Right hindlimb (tissue), 1 donor: ENCODE results near the gene PTPRD.

Experiments
- DNase-seq: peaks from one replicate; pipeline ENCODE4 v3.0.0-alpha.2; 2018

PTPRD gene

GRCh38 chr9:10612641-10613398 lies at the start of gene PTPRD:
Gene PTPRD, minus strand, starts transcription at chr9:10613002.
- DNase-seq: peak; percentile 47

DNA sequence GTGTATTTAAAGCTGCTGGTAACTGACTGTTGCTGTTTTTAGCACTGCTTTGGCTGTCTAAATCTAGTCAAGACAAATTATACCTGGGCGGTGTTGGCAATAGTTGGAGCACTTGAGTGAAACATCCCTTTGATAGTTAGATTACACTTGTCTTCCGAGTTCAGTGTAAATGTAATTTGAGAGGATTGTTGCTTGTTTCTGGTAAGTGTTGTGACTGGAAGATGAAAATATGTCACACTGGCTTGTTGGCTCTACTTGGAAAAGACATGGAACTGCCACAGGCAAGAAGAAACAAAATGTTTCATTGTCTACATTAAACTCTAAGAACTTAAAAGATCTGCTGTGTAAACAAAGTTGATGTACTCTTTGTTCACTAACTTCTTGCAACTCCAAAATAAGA lies 49.2 kb upstream of the PTPRD start:
- DNase-seq: no peak

- DNase-seq: no peak
Measured at GRCh38 chr9:10661376-10661775, 48.6 kb upstream of the PTPRD start.

DNA sequence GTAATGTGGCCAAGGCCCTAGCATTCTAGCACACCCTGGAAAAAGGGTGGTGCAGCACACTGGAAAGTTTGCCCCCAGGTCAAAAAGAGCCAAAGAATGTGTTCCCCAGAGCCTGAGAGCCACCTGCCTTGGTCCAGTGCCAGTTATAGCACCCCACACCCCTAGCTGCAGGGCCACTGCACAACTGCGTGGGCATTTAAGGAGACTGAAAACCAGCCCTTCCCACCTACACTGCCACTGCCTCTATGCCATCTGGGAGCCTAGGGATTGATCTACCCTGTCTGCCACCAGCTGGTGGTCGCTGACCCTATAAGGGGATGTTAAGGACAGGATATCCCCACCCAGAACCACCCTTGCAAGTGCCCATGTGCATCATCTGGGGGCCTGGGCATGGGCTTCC lies 38.2 kb upstream of the PTPRD start:
- no peak for DNase-seq

DNA sequence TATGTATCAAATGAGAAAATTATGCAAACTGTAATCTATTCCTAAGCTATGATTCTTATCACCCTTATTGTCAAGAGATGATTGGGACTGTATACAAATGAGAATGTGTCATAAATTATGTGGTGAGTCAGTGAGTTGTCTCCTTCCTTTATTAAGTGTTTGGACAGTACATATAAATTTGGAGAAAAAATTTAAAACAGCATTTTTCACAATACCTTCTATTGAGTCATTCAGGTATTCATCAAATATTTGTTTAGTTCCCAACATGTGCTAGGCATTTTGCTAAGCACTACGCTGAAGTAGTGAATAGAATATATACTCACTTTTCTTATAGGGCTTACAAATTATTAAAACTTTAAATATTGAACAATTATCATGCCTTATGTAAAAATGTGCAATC lies 36.3 kb upstream of the PTPRD start:
- DNase-seq: no peak

DNA sequence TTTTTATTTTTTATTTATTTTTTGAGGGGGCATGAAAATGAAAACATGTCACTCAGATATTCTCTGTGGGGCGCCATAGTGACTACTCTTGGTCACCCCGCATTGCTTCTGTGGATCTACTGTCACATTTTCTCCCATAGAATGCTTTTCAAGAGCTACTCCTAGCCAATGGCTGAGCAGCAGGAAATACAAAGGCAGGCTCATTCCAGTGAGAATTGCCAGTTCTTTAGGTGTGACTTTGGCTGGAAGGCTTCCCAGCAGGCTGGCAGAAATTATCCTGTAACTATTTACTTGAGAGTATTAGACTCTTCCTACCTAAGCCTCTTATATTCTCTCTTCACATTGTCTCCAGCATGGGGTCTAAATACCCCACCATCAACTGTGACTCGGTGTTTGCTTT lies 21.0 kb upstream of the PTPRD start:
- no peak for DNase-seq

GRCh38 chr9:10614196-10614800 lies 1.5 kb upstream of the PTPRD start:
- DNase-seq: no peak

- DNase-seq: no peak
Measured at GRCh38 chr9:10613419-10613818, 617 bp upstream of the PTPRD start.

DNA sequence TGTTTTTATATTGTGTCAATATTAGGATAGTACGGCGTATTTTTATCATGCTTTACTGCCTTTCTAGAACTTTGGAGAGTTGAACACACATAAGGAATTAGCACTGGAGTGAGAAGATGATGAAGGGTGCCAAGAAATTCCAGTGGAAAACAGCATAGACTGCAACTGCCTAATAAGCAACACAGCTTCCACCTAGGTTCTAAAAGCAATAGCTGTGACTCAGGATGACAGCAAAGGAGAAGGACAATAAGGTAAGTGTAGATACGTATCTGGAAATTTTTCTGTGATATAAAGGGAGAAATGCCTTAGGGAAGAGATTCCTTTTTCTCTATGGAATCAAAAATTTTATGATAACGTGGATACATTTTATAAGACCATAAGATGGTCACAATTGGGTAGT lies 7.4 kb downstream of the PTPRD start:
- no peak for DNase-seq

DNA sequence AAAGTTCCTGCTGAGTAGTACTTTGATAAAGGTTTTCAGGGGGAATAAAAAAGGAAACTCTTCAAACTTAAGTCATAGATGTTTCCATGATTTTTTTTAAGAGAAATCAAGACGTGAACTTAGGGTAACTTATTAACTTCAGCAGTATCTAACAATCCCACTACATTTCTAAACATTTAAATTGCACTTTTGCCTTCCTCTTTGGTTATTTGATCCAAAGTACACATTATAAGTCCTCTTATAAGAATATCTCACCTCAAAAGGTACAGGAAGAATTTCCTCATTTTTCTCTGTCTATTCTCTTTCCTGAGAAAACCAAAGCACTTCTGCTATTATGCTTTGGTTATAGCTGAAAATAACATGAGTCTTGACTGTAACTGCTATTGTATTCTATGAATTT lies 7.9 kb downstream of the PTPRD start:
- DNase-seq: no peak

DNA sequence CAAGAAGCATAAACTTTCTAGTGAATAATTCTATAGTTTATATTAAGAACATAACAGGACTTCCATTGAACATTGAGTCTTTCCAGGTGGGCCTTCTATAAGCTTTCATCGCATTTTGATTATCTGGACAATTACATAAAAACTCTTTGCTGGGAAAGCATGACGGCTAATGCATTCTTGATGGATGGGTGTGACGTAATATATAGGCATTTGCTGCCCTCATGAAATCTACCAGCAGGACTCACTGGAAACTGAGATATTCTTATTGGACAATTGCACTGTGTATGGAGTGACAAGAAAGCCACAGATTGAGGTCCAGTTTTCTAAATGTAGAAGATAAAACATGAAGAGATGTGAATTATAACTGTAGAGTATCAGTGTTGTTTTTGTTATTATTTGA lies 15.0 kb downstream of the PTPRD start:
- DNase-seq: no peak

- DNase-seq: no peak
Measured at GRCh38 chr9:10594482-10594881, 18.3 kb downstream of the PTPRD start.

- DNase-seq: no peak
Measured at GRCh38 chr9:10586407-10586806, 26.4 kb downstream of the PTPRD start.

GRCh38 chr9:10571699-10572098 lies 41.1 kb downstream of the PTPRD start:
- no peak for DNase-seq

GRCh38 chr9:10566848-10567247 lies 46.0 kb downstream of the PTPRD start:
- no peak for DNase-seq

GRCh38 chr9:10562581-10563343 lies 50.0 kb downstream of the PTPRD start:
- DNase-seq: no peak

DNA sequence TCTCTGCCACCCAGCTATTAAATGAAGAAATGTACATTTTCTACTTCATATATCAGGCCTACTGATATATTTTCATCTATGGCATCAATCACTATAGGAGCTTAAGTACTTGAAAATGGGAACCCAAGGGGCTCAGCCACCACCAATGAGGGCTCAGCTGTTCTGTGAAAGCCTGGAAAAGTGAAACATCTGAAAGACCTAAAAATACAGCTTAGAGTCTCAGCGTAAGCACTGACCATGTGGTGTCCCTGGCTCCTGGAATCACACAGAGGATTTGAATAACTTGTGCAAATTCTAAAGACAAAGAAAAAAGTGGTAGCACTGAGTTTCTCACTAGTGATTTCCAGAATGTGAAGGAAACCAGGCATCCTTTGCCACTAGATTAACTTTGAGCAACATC lies 64.5 kb downstream of the PTPRD start:
- DNase-seq: no peak

- DNase-seq: no peak
Measured at GRCh38 chr9:10538073-10538472, 74.7 kb downstream of the PTPRD start.

DNA sequence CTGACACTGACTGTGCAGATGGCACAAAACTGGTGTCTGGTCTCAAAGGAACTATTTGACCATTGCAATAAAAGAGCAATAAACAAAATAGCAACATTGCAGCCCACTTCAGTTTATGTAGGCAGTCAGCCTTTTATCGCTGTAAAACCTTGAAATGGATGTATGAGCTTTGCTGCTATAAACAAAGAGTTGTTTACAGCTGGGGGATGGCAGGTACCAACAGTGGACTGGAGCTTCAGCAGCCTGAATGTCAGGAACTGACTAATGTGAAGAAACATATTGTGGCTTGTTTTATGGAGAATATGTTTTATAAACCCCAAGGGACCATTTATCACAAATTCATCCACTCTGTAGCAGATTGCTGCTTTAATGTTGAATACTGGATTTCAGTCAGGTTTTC lies 78.0 kb downstream of the PTPRD start:
- DNase-seq: no peak

GRCh38 chr9:10525972-10526371 lies 86.8 kb downstream of the PTPRD start:
- DNase-seq: no peak

DNA sequence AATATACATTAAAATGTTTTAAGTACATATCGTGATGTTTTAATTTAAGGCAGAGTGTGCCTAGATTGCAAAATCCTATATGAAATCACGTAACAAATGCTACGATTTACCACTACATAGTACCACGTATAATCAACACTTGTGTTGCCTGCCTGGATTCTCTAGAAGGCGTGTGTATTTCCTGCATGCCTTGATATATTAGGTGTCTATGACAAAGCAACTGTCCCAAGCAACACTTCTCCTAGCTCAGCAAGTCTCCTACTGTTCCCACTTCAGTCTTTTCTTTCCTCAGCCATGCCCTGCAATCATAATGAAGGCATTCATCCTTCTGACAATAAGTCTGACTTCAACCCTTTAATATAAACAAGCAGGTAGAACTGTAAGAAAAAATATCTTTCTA lies 89.6 kb downstream of the PTPRD start:
- no peak for DNase-seq

DNA sequence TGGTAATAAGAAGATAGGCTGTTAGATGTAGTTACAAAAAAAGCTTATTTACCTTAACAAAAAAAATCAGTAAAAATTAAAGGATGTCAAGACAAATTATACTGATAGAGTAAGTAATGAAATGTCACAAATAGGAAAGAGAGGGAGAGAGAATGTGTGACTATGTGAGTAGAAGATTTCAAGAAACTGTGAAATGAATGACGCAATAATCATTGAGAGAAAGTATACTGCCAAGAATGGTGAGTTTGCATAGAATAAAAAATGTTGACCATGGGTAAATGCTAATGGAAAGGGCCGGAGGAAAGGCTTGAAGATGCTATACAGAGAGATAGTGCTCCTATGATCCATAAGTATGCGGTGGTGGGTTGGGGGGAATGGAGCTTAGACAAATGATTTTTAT lies 100.7 kb downstream of the PTPRD start:
- DNase-seq: no peak

- no peak for DNase-seq
Measured at GRCh38 chr9:10488937-10489336, 123.9 kb downstream of the PTPRD start.

- DNase-seq: no peak
Measured at GRCh38 chr9:10479172-10479571, 133.6 kb downstream of the PTPRD start.
